DOHH2 (cell line): Measurements from ENCODE around the gene AUTS2.

Source experiments
- H3F3A ChIP-seq: fragments of 200-600 bp; sonication (generic), shearing (Covaris generic); 2 replicates; pipeline ENCODE4 v1.6.0; 2016; ENCODE audit warnings: antibody characterized with exemption, mild to moderate bottlenecking; ENCODE audit not compliant: control insufficient read depth, insufficient read depth
- H3K27ac ChIP-seq: fragments of 200-600 bp; sonication (generic); 2 replicates; pipeline ENCODE4 v1.5.1; 2014; ENCODE audit warnings: low read depth, mild to moderate bottlenecking, low read length, moderate library complexity
- H3K27me3 ChIP-seq: fragments of 200-600 bp; sonication (generic); 2 replicates; pipeline ENCODE4 v1.6.1; 2014; ENCODE audit warnings: mild to moderate bottlenecking, low read length, mixed read lengths; ENCODE audit not compliant: control insufficient read depth
- H3K36me3 ChIP-seq: fragments of 200-600 bp; sonication (generic); 2 replicates; pipeline ENCODE4 v1.6.1; 2014; ENCODE audit warnings: mild to moderate bottlenecking, low read length, moderate library complexity, mixed read lengths; ENCODE audit not compliant: control insufficient read depth
- H3K4me1 ChIP-seq: fragments of 200-600 bp; sonication (generic); 2 replicates; pipeline ENCODE4 v1.6.1; 2014; ENCODE audit warnings: mild to moderate bottlenecking, low read length, mixed read lengths; ENCODE audit not compliant: control insufficient read depth
- H3K4me2 ChIP-seq: fragments of 200-600 bp; sonication (generic); 2 replicates; pipeline ENCODE4 v1.6.0; 2014; ENCODE audit warnings: mild to moderate bottlenecking, low read length, moderate library complexity
- H3K4me3 ChIP-seq: fragments of 200-600 bp; sonication (generic); 2 replicates; pipeline ENCODE4 v1.5.1; 2014; ENCODE audit warnings: mild to moderate bottlenecking, low read length, mixed read lengths
- H3K79me2 ChIP-seq: fragments of 200-600 bp; sonication (generic); 2 replicates; pipeline ENCODE4 v1.6.1; 2014; ENCODE audit warnings: mild to moderate bottlenecking, low read length, mixed read lengths; ENCODE audit not compliant: control insufficient read depth
- H3K9me2 ChIP-seq: fragments of 200-600 bp; sonication (generic); replicated peaks from 2 replicates; pipeline ENCODE4 v1.6.1; 2014; ENCODE audit warnings: mild to moderate bottlenecking, low read length, mixed read lengths; ENCODE audit not compliant: control insufficient read depth
- H3K9me3 ChIP-seq: fragments of 200-600 bp; sonication (generic); 2 replicates; pipeline ENCODE4 v1.6.1; 2014; ENCODE audit warnings: antibody characterized with exemption, low read length, mixed read lengths; ENCODE audit not compliant: control insufficient read depth, insufficient read depth
- H4K20me1 ChIP-seq: fragments of 200-600 bp; sonication (generic); 2 replicates; pipeline ENCODE4 v1.6.0; 2014; ENCODE audit warnings: low read depth, mild to moderate bottlenecking, antibody characterized with exemption, low read length, moderate library complexity; ENCODE audit not compliant: control insufficient read depth, insufficient read depth
- CTCF ChIP-seq: fragments of 200-600 bp; sonication (generic); IDR thresholded peaks from one replicate; pipeline ENCODE4 v1.5.1; 2014; ENCODE audit warnings: antibody characterized with exemption, mild to moderate bottlenecking, low read depth, low read length; ENCODE audit not compliant: poor library complexity, severe bottlenecking
- EZH2phosphoT487 ChIP-seq: fragments of 200-600 bp; sonication (generic); IDR thresholded peaks from 2 replicates; pipeline ENCODE4 v1.6.1; 2017; ENCODE audit warnings: borderline replicate concordance, mild to moderate bottlenecking, antibody characterized with exemption, low read length, moderate library complexity, mixed read lengths

The AUTS2 gene

DNA sequence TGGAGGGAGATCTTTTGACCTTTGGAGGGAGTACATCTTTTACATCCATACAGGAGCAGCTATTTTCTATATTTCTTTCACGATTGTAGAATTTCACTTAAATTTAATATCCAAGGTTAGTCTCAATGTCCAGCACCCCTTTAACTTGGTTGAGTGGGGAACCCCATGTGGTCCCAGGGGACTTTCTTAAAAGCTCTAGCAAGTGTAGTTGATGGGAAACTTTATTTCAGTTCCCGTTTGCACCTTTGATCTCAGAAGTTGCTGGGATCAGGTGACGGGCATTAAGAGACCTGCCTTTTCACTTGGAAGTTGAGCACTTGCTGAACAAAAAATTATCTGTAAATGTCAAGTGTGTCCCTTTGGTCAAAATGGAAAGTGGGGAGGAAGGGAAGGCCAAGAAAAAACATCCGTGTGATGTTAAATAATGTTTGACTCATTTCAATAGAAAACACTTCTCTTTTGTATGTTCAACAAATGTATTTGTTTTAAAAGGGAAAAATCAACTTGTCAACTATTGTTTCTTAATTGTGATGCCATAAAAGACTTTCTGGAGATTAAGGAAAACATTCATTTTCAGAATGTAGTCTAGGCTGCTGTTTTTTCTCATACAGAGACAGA, 1163.5 kb downstream of the AUTS2 start:
- H3K79me2 ChIP-seq: peaks cover 41% of the 10 kb centered on the region
- no peaks in the 10 kb centered on the region for H3K9me2 ChIP-seq
- no peaks in the 10 kb centered on the region for H3F3A ChIP-seq
- H3K4me3 ChIP-seq: no peak overlapping the region
- no peaks in the 10 kb centered on the region for H3K27me3 ChIP-seq
- TF ChIP-seq CTCF (no peak), EZH2phosphoT487 (no peak)
- H3K4me1 ChIP-seq: peaks cover 30% of the 10 kb centered on the region
- H3K9me3 ChIP-seq: no peaks in the 10 kb centered on the region
- peaks cover 3% of the 10 kb centered on the region for H4K20me1 ChIP-seq
- H3K4me2 ChIP-seq: peak overlapping the region; percentile 15
- H3K27ac ChIP-seq: no peak overlapping the region
- H3K36me3 ChIP-seq: peaks cover 36% of the 10 kb centered on the region

GRCh38 chr7:70762696-70763095, 1164.4 kb downstream of the AUTS2 start:
- Histone ChIP-seq H3K27ac (no peak overlapping the region), H3K9me3 (no peaks in the 10 kb centered on the region), H3K4me1 (peaks cover 28% of the 10 kb centered on the region), H3K27me3 (no peaks in the 10 kb centered on the region), H3K4me2 (no peak overlapping the region), H3K79me2 (peaks cover 38% of the 10 kb centered on the region), H3K36me3 (peaks cover 43% of the 10 kb centered on the region), H3K9me2 (no peaks in the 10 kb centered on the region), H3K4me3 (no peak overlapping the region), H3F3A (no peaks in the 10 kb centered on the region), H4K20me1 (no peaks in the 10 kb centered on the region)
- TF ChIP-seq CTCF: no peak
- TF ChIP-seq EZH2phosphoT487: no peak

GRCh38 chr7:70763961-70764691, 1165.9 kb downstream of the AUTS2 start:
- Histone ChIP-seq H4K20me1 (no peaks in the 10 kb centered on the region), H3K9me2 (no peaks in the 10 kb centered on the region), H3K27me3 (no peaks in the 10 kb centered on the region), H3K4me1 (peaks cover 28% of the 10 kb centered on the region), H3F3A (no peaks in the 10 kb centered on the region), H3K9me3 (no peaks in the 10 kb centered on the region), H3K4me3 (no peak overlapping the region), H3K27ac (no peak overlapping the region), H3K36me3 (peaks cover 48% of the 10 kb centered on the region), H3K4me2 (no peak overlapping the region), H3K79me2 (peaks cover 27% of the 10 kb centered on the region)
- TF ChIP-seq CTCF (no peak), EZH2phosphoT487 (no peak)
